Skeletal muscle satellite cell (primary cell): ENCODE measurements around the gene ADH1C.

Experiments
- H3K27me3 ChIP-seq: 2 replicates; pipeline ENCODE4 v1.7.0; 2013; ENCODE audit warnings: low read length; ENCODE audit not compliant: control insufficient read depth, insufficient read depth
- H3K36me3 ChIP-seq: 2 replicates; pipeline ENCODE4 v1.7.0; 2013; ENCODE audit warnings: mild to moderate bottlenecking, control low read depth, low read length; ENCODE audit not compliant: insufficient read depth
- H3K4me1 ChIP-seq: 2 replicates; pipeline ENCODE4 v1.7.0; 2013; ENCODE audit warnings: low read length; ENCODE audit not compliant: control insufficient read depth, insufficient read depth
- H3K4me2 ChIP-seq: 2 replicates; pipeline ENCODE4 v1.7.0; 2013; ENCODE audit warnings: mild to moderate bottlenecking, low read length
- H3K4me3 ChIP-seq: 2 replicates; pipeline ENCODE4 v1.7.0; 2013; ENCODE audit warnings: low read length
- H3K9ac ChIP-seq: 2 replicates; pipeline ENCODE4 v1.7.0; 2013; ENCODE audit warnings: mild to moderate bottlenecking, low read depth, low read length, moderate library complexity
- H3K9me3 ChIP-seq: replicated peaks from 2 replicates; pipeline ENCODE4 v1.7.0; 2013; ENCODE audit warnings: mild to moderate bottlenecking, control low read depth, low read length

Gene ADH1C

DNA sequence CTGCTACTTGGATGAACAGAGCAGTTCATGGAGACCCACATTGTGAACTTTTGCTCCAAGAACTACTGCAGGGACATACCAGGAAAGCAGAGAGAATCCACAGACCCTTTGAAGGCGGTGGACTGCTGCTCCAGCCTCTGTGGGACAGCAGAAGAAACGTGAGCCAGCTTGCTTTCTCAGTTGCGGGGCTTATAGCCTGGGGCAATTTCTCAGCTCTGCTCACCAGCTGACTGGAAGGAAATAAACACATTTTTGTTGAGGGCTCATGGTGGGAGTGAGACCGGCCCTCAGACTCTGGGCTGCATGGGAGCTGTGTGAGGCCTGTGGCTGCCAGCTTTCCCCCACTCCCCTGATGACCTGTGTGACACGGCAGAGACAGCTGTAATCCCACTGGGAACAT is 59.2 kb downstream of the ADH1C start:
- Histone ChIP-seq H3K36me3 (no peaks in the 10 kb centered on the region), H3K4me1 (no peaks in the 10 kb centered on the region), H3K4me3 (no peak overlapping the region), H3K9me3 (no peaks in the 10 kb centered on the region), H3K9ac (no peak overlapping the region), H3K4me2 (no peak overlapping the region), H3K27me3 (no peaks in the 10 kb centered on the region)

DNA sequence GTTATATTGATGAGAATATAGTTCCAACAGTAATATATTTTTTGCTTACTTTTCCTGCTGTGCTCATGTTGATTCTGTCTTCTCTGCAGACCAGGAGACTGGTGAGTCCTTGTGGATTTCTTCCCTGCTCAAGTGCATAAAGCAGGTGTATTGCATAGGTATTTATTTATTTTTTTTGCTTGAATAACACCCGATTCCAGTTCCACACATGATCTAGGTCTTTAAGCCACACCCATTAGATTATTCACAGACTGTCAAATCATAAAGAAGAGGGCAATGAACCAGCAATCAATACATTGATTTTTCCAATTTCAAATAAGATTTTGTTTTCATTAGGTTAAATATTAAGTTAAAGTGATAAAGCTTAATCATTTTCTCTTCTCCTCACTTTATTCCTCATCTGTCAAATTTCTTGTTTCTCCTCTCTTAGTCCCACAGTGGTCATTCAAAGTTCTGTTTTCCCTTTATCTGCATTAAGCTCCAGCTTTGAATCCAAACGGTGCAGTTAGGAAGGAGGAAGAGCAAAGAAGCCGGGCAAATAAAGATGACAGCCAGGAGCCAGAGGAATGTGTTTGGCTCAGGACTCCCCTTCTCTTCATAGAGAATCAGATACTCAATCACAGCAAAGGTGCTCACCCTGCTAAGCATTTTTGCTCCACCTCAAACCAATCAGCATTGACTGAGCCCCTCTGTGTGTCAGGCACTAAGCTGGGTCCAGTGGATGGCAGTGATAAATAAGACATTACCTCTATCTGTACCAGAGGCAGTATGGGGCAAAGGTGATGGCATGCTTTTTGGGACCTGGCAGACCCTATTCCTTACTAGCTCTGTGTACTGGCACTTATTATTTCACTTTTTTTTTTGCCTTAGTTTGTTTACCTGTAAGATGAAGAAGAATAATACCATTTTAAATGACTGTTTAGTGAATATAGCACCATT is 61.4 kb downstream of the ADH1C start, which contains the start of gene ADH1A:
Gene ADH1A (minus strand): TSS at position 138 of the 939 bp plus-strand sequence. CDS start 71 bp downstream, at position 67.
- no peak within 1 kb of the TSS for H3K9ac ChIP-seq
- no peak within 1 kb of the TSS for H3K4me3 ChIP-seq
- H3K27me3 ChIP-seq: no peaks in the 10 kb centered on the region

More for the DNA sequence above, 61.4 kb downstream of the ADH1C start, which contains the start of gene ADH1A:
- Histone ChIP-seq H3K4me2 (no peak within 1 kb of the TSS), H3K36me3 (no peaks in the 10 kb centered on the region), H3K9me3 (no peaks in the 10 kb centered on the region), H3K4me1 (no peaks in the 10 kb centered on the region)
